Measurements from ENCODE around the gene ENTREP1.
"Not testable (repeated sequence)": the region's sequence is repeated elsewhere in the genome, so short reads cannot be mapped to it uniquely, and the experiment has no call there.

The ENTREP1 gene

GRCh38 chr9:69421908-69422801 is 97.1 kb downstream of the ENTREP1 start:
- DNase-seq = peak in 1 of 4 experiments; percentile 2

- DNase-seq = no peak
Observed at GRCh38 chr9:69425136-69425801, 100.3 kb downstream of the ENTREP1 start.

- DNase-seq = no peak
Observed at GRCh38 chr9:69427286-69427685, 102.3 kb downstream of the ENTREP1 start.

GRCh38 chr9:69428017-69428785 is 103.2 kb downstream of the ENTREP1 start:
- DNase-seq = no peak

- DNase-seq = no peak
Observed at GRCh38 chr9:69429281-69429680, 104.3 kb downstream of the ENTREP1 start.

- DNase-seq = no peak
Observed at GRCh38 chr9:69430206-69430605, 105.2 kb downstream of the ENTREP1 start.

GRCh38 chr9:69431203-69431602 is 106.2 kb downstream of the ENTREP1 start:
- no peak for DNase-seq

- no peak for DNase-seq
Observed at GRCh38 chr9:69431777-69432176, 106.8 kb downstream of the ENTREP1 start.

- no peak for DNase-seq
Observed at GRCh38 chr9:69432623-69433022, 107.6 kb downstream of the ENTREP1 start.

GRCh38 chr9:69433392-69433791 is 108.4 kb downstream of the ENTREP1 start:
- DNase-seq = no peak

- no peak for DNase-seq
Observed at GRCh38 chr9:69433968-69434367, 109.0 kb downstream of the ENTREP1 start.

GRCh38 chr9:69439654-69440053 is 114.6 kb downstream of the ENTREP1 start:
- not testable (repeated sequence) for DNase-seq

GRCh38 chr9:69440254-69440955 is 115.4 kb downstream of the ENTREP1 start:
- DNase-seq = peak in 1 of 4 experiments; percentile 1
